ENCODE data around the gene DNM3.

DNM3 gene

DNA sequence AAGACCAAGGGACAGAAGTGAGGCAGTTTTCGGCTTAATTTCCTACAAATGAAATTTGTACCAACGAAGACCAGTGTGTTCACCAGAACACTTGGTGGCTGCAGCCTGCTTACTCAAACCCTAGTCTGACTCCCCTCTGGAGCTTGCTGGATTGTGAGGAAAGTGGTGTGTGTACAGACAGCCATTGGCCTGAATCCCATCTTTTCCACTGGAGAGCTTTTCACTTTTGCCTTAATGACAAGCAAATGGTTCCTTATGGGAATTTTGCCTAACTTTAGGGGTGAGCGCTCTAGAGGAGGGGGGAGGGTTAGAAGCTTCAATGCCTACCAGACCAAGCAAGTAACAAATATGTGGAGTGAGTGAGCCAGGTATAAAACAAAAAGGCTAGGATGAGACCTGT is 42.5 kb upstream of the DNM3 start:
- no peak for TF ChIP-seq ZNF211 (tag by site-specific recombination; IDR thresholded peaks at IDR 0.05; ENCODE audit: low read depth)
- no peak for TF ChIP-seq SETDB1 (IDR thresholded peaks at IDR 0.05; ENCODE audit: insufficient read length, low read length)
- H3K9me3 ChIP-seq (ENCODE audit: control insufficient read depth, insufficient read depth, low read depth, low read length) = no peaks in the 10 kb centered on the region
- peaks cover 10 to 45% of the 10 kb centered on the region in 2 experiments; a peak in 2 of 3 replicates for H3K36me3 ChIP-seq (ENCODE audit: control insufficient read depth in 2 of 2, insufficient read depth in 1 of 2, low read length in 2 of 2)
- H3K4me3 ChIP-seq (ENCODE audit: low read depth, low read length) = no peak overlapping the region
- no peaks in the 10 kb centered on the region for H3K4me1 ChIP-seq (ENCODE audit: control insufficient read depth, insufficient read depth, low read length)
- no peak overlapping the region for H3K27ac ChIP-seq (ENCODE audit: extremely low read depth, low read depth, low read length)
- ChIA-PET POLR2A (interaction anchor here (1.2 kb wide), 1 partner anchor 9 kb away, joined by 3 read pairs; no protein-coding TSS in a partner anchor), CTCF (interaction anchor here (1.0 to 11.4 kb wide), 4 partner anchors 12 to 184 kb away, joined by 4 to 378 read pairs (median 20); no protein-coding TSS in a partner anchor)

DNA sequence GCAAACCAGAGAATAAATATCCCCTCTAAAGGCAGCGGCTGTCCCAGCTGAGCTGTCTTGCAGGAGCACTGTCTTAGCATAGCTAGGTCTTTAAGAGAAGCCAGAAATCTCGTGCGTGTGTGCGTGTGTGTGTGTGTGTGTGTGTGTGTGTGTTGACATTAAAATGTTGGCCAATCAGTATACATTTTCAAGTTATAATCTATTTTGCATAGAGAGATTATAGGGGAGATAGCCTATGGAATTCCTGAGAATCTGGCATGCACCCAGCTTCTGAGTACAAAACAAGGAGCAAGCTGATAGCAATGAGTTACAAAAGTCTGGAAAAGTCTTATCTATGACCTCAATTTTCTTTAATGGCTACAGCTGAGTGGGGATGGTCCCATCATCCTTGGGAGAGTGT is 42.1 kb upstream of the DNM3 start:
- H3K4me3 ChIP-seq (ENCODE audit: low read depth, low read length) = no peak overlapping the region
- H3K9me3 ChIP-seq (ENCODE audit: control insufficient read depth, insufficient read depth, low read depth, low read length) = no peaks in the 10 kb centered on the region
- peaks cover 10 to 41% of the 10 kb centered on the region in 2 experiments; a peak in 2 of 3 replicates for H3K36me3 ChIP-seq (ENCODE audit: control insufficient read depth in 2 of 2, insufficient read depth in 1 of 2, low read length in 2 of 2)
- H3K4me1 ChIP-seq (ENCODE audit: control insufficient read depth, insufficient read depth, low read length) = no peaks in the 10 kb centered on the region
- CTCF ChIA-PET = interaction anchor here (1.0 to 11.4 kb wide), 5 partner anchors 12 to 192 kb away, joined by 4 to 378 read pairs (median 12); no protein-coding TSS in a partner anchor
- POLR2A ChIA-PET = interaction anchor here (3.9 kb wide), 1 partner anchor 42 kb away, joined by 13 read pairs; the partner anchor contains the start of gene DNM3
- TF ChIP-seq ZNF302 (tag by site-specific recombination; IDR thresholded peaks at IDR 0.05; ENCODE audit: low read depth) (no peak), ZBTB7A (tag by site-specific recombination; IDR thresholded peaks at IDR 0.05; ENCODE audit: low read depth) (no peak), ZNF658 (tag by site-specific recombination; IDR thresholded peaks at IDR 0.05) (no peak), ZNF121 (tag by site-specific recombination; IDR thresholded peaks at IDR 0.05) (no peak), ZFP69B (tag by site-specific recombination; IDR thresholded peaks at IDR 0.05) (no peak), ZNF324 (tag by site-specific recombination; IDR thresholded peaks at IDR 0.05) (no peak), GLIS1 (tag by site-specific recombination; IDR thresholded peaks at IDR 0.05) (no peak), ZNF174 (tag by site-specific recombination; IDR thresholded peaks at IDR 0.05) (no peak), ZNF248 (tag by site-specific recombination; IDR thresholded peaks at IDR 0.05) (no peak), ZIC2 (tag by site-specific recombination; IDR thresholded peaks at IDR 0.05) (no peak), ZNF37A (tag by site-specific recombination; IDR thresholded peaks at IDR 0.05) (no peak), ZNF266 (tag by site-specific recombination; IDR thresholded peaks at IDR 0.05; ENCODE audit: low read depth) (no peak), ZNF560 (tag by site-specific recombination; IDR thresholded peaks at IDR 0.05; ENCODE audit: borderline replicate concordance) (no peak), ZNF23 (tag by site-specific recombination; IDR thresholded peaks at IDR 0.05; ENCODE audit: borderline replicate concordance) (no peak), WT1 (tag by site-specific recombination; IDR thresholded peaks at IDR 0.05) (no peak), ZBTB48 (tag by site-specific recombination; IDR thresholded peaks at IDR 0.05) (no peak), ZNF701 (tag by site-specific recombination; IDR thresholded peaks at IDR 0.05) (no peak)
- TF ChIP-seq, protein P1, sequence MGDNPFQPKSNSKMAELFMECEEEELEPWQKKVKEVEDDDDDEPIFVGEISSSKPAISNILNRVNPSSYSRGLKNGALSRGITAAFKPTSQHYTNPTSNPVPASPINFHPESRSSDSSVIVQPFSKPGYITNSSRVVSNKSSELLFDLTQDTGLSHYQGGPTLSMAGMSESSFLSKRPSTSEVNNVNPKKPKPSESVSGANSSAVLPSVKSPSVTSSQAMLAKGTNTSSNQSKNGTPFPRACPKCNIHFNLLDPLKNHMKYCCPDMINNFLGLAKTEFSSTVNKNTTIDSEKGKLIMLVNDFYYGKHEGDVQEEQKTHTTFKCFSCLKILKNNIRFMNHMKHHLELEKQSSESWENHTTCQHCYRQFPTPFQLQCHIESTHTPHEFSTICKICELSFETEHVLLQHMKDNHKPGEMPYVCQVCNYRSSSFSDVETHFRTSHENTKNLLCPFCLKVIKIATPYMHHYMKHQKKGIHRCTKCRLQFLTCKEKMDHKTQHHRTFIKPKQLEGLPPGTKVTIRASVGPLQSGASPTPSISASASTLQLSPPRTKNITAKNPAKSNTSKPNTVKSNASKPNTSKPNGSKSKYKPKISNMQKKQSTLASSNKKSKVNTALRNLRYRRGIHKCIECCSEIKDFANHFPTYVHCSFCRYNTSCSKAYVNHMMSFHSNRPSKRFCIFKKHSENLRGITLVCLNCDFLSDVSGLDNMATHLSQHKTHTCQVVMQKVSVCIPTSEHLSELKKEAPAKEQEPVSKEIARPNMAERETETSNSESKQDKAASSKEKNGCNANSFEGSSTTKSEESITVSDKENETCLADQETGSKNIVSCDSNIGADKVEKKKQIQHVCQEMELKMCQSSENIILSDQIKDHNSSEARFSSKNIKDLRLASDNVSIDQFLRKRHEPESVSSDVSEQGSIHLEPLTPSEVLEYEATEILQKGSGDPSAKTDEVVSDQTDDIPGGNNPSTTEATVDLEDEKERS (tag by site-specific recombination; IDR thresholded peaks at IDR 0.05) = no peak
- TF ChIP-seq, protein P2, sequence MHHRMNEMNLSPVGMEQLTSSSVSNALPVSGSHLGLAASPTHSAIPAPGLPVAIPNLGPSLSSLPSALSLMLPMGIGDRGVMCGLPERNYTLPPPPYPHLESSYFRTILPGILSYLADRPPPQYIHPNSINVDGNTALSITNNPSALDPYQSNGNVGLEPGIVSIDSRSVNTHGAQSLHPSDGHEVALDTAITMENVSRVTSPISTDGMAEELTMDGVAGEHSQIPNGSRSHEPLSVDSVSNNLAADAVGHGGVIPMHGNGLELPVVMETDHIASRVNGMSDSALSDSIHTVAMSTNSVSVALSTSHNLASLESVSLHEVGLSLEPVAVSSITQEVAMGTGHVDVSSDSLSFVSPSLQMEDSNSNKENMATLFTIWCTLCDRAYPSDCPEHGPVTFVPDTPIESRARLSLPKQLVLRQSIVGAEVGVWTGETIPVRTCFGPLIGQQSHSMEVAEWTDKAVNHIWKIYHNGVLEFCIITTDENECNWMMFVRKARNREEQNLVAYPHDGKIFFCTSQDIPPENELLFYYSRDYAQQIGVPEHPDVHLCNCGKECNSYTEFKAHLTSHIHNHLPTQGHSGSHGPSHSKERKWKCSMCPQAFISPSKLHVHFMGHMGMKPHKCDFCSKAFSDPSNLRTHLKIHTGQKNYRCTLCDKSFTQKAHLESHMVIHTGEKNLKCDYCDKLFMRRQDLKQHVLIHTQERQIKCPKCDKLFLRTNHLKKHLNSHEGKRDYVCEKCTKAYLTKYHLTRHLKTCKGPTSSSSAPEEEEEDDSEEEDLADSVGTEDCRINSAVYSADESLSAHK (tag by site-specific recombination; IDR thresholded peaks at IDR 0.05) = no peak
- H3K27ac ChIP-seq (ENCODE audit: extremely low read depth, low read depth, low read length) = no peak overlapping the region
